Rectal smooth muscle tissue (tissue), 1 donor: ENCODE measurements around the gene CIROP.
A peak's percentile ranks its signal among the peaks of the same experiment; 100 is the strongest.

Source experiments
- H3K27ac ChIP-seq: one replicate; pipeline ENCODE4 v1.7.0; 2013; ENCODE audit warnings: low read depth, low read length, inconsistent platforms
- H3K27me3 ChIP-seq: one replicate; pipeline ENCODE4 v1.7.0; 2013; ENCODE audit warnings: low read length; ENCODE audit not compliant: control insufficient read depth, insufficient read depth
- H3K36me3 ChIP-seq: one replicate; pipeline ENCODE4 v1.7.0; 2013; ENCODE audit warnings: low read length; ENCODE audit not compliant: control insufficient read depth, insufficient read depth
- H3K4me1 ChIP-seq: one replicate; pipeline ENCODE4 v1.7.0; 2013; ENCODE audit warnings: low read length; ENCODE audit not compliant: control insufficient read depth, insufficient read depth
- H3K4me3 ChIP-seq: one replicate; pipeline ENCODE4 v1.7.0; 2013; ENCODE audit warnings: low read length
- H3K9ac ChIP-seq: one replicate; pipeline ENCODE4 v1.7.0; 2013; ENCODE audit warnings: low read length

Gene CIROP

GRCh38 chr14:23104070-23104590 is 659 bp downstream of the CIROP start:
- H3K27me3 ChIP-seq, result no peaks in the 10 kb centered on the region
- no peaks in the 10 kb centered on the region for H3K4me1 ChIP-seq
- H3K36me3 ChIP-seq, result peaks cover 2% of the 10 kb centered on the region
- no peak overlapping the region for H3K9ac ChIP-seq
- no peak overlapping the region for H3K27ac ChIP-seq
- H3K4me3 ChIP-seq, result no peak overlapping the region

GRCh38 chr14:23103581-23103980 is 1.2 kb downstream of the CIROP start:
- H3K9ac ChIP-seq, result no peak overlapping the region
- peaks cover 3% of the 10 kb centered on the region for H3K36me3 ChIP-seq
- no peaks in the 10 kb centered on the region for H3K4me1 ChIP-seq
- H3K27me3 ChIP-seq, result no peaks in the 10 kb centered on the region
- H3K27ac ChIP-seq, result no peak overlapping the region
- H3K4me3 ChIP-seq, result no peak overlapping the region

- Histone ChIP-seq H3K4me3 (no peak overlapping the region), H3K36me3 (peaks cover 8% of the 10 kb centered on the region), H3K27ac (no peak overlapping the region), H3K4me1 (peaks cover under 1% of the 10 kb centered on the region), H3K9ac (no peak overlapping the region), H3K27me3 (no peaks in the 10 kb centered on the region)
Measured at GRCh38 chr14:23102801-23103200, 2.0 kb downstream of the CIROP start.

- Histone ChIP-seq H3K27me3 (no peaks in the 10 kb centered on the region), H3K4me3 (no peak overlapping the region), H3K36me3 (peaks cover 11% of the 10 kb centered on the region), H3K4me1 (peaks cover 3% of the 10 kb centered on the region), H3K9ac (no peak overlapping the region), H3K27ac (no peak overlapping the region)
Measured at GRCh38 chr14:23101986-23102625, 2.7 kb downstream of the CIROP start.

- no peak overlapping the region for H3K9ac ChIP-seq
- H3K27me3 ChIP-seq, result no peaks in the 10 kb centered on the region
- no peak overlapping the region for H3K27ac ChIP-seq
- peaks cover 10% of the 10 kb centered on the region for H3K4me1 ChIP-seq
- H3K4me3 ChIP-seq, result no peak overlapping the region
- H3K36me3 ChIP-seq, result peaks cover 11% of the 10 kb centered on the region
Measured at GRCh38 chr14:23101213-23101970, 3.4 kb downstream of the CIROP start.

GRCh38 chr14:23099212-23099861 is 5.5 kb downstream of the CIROP start:
- no peaks in the 10 kb centered on the region for H3K27me3 ChIP-seq
- peaks cover 10% of the 10 kb centered on the region for H3K4me1 ChIP-seq
- no peak overlapping the region for H3K9ac ChIP-seq
- no peak overlapping the region for H3K4me3 ChIP-seq
- H3K27ac ChIP-seq, result no peak overlapping the region
- H3K36me3 ChIP-seq, result peaks cover 11% of the 10 kb centered on the region

- H3K4me1 ChIP-seq, result peaks cover 22% of the 10 kb centered on the region
Measured at GRCh38 chr14:23097786-23098185, 7.0 kb downstream of the CIROP start.

GRCh38 chr14:23095196-23096108 is 9.3 kb downstream of the CIROP start, which contains the start of gene C14orf119:
TSS of gene C14orf119 (plus strand) at chr14:23095505. CDS start at chr14:23097659, 2,154 bp downstream.
- H3K27me3 ChIP-seq, result no peaks in the 10 kb centered on the region
- peak within 1 kb of the TSS; percentile 100 for H3K4me3 ChIP-seq
- peak within 1 kb of the TSS; percentile 97 for H3K9ac ChIP-seq
- peaks cover 22% of the 10 kb centered on the region for H3K4me1 ChIP-seq
- peaks cover 18% of the 10 kb centered on the region for H3K36me3 ChIP-seq
- H3K27ac ChIP-seq, result peak within 1 kb of the TSS; percentile 100

More at GRCh38 chr14:23097786-23098185, 7.0 kb downstream of the CIROP start:
- Histone ChIP-seq H3K9ac (no peak overlapping the region), H3K4me3 (no peak overlapping the region), H3K27me3 (no peaks in the 10 kb centered on the region), H3K27ac (no peak overlapping the region), H3K36me3 (peaks cover 11% of the 10 kb centered on the region)

- no peaks in the 10 kb centered on the region for H3K27me3 ChIP-seq
- peak within 1 kb of the TSS; percentile 100 for H3K4me3 ChIP-seq
- H3K4me1 ChIP-seq, result peaks cover 22% of the 10 kb centered on the region
- H3K9ac ChIP-seq, result peak within 1 kb of the TSS; percentile 97
- H3K36me3 ChIP-seq, result peaks cover 25% of the 10 kb centered on the region
- peak within 1 kb of the TSS; percentile 100 for H3K27ac ChIP-seq
Measured at GRCh38 chr14:23094666-23095195, 10.1 kb downstream of the CIROP start, which contains the start of gene ACIN1. TSS of gene ACIN1 (minus strand) at chr14:23095136. CDS start at chr14:23095112, 24 bp downstream.

GRCh38 chr14:23093991-23094665 is 10.7 kb downstream of the CIROP start:
- Histone ChIP-seq H3K4me3 (peak overlapping the region; percentile 100), H3K4me1 (peaks cover 22% of the 10 kb centered on the region), H3K36me3 (peaks cover 28% of the 10 kb centered on the region), H3K27ac (peak overlapping the region; percentile 100), H3K27me3 (no peaks in the 10 kb centered on the region), H3K9ac (peak overlapping the region; percentile 97)

GRCh38 chr14:23093526-23093925 is 11.3 kb downstream of the CIROP start:
- H3K36me3 ChIP-seq, result peaks cover 27% of the 10 kb centered on the region
- H3K4me1 ChIP-seq, result peaks cover 22% of the 10 kb centered on the region

More at GRCh38 chr14:23093526-23093925, 11.3 kb downstream of the CIROP start:
- peak overlapping the region; percentile 100 for H3K4me3 ChIP-seq
- H3K27me3 ChIP-seq, result no peaks in the 10 kb centered on the region
- H3K9ac ChIP-seq, result no peak overlapping the region
- no peak overlapping the region for H3K27ac ChIP-seq
